ENCODE measurements around the gene ABCF3.

Gene ABCF3

GRCh38 chr3:184167786-184168185 is 18.2 kb upstream of the ABCF3 start:
- no peak for DNase-seq (ENCODE audit: low read depth in 3 of 3)

- no peak for DNase-seq (ENCODE audit: low read depth in 3 of 3)
Measured at GRCh38 chr3:184168363-184169120, 17.5 kb upstream of the ABCF3 start.

DNA sequence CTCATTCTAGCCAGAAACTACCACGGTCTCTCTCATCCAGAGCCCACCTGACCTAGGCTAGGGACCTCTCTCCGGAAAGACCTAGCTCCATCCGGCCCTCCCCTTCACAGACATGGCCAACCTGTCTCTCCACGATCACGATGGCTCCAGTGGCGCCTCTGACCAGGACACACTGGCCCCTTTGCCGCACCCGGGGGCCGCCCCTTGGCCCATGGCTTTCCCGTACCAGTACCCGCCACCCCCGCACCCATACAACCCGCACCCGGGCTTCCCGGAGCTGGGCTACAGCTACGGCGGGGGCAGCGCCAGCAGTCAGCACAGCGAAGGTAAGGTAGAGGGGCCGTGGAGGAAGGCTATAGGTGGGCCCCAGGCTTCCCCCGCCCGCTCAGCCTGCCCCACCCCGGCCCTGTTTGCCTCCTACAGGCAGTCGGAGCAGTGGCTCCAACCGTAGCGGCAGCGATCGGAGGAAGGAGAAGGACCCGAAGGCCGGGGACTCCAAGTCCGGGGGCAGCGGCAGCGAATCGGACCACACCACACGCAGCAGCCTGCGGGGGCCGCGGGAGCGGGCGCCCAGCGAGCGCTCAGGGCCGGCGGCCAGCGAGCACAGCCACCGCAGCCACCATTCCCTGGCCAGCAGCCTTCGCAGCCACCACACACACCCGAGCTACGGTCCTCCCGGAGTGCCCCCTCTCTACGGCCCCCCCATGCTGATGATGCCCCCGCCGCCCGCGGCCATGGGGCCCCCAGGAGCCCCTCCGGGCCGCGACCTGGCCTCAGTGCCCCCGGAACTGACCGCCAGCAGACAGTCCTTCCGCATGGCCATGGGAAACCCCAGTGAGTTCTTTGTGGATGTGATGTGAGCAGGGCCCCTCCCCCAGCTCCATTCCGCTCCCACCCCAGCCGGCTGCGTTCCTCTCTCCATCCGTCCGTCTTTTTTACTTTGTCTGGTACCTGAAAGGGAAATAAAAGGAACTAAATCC is 15.8 kb upstream of the ABCF3 start:
- no peak for DNase-seq (ENCODE audit: low read depth in 3 of 3)

DNA sequence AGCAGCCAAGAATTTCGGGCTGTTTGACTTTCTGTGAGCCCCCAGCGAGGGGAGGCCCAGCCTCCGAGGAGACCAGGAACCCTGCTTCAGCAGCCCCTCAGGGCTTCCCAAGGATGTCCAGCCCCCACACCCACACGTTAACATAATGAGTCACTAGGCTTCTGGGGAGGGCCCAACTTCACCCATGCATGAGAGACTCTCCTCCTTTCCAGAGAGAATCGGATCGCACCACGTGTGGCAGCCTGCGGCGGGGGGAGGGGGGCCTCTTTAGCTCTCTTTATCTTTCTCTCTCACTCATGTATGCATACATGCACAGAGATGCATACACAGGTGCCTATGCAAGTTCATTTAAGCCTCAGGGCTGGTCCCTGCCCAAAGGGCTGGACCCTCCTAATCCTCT is 14.4 kb upstream of the ABCF3 start:
- no peak for DNase-seq (ENCODE audit: low read depth in 3 of 3)

- no peak for DNase-seq (ENCODE audit: low read depth in 3 of 3)
Measured at GRCh38 chr3:184172681-184173373, 13.2 kb upstream of the ABCF3 start.

- DNase-seq (ENCODE audit: low read depth in 3 of 3) = no peak
Measured at GRCh38 chr3:184173374-184173722, 12.7 kb upstream of the ABCF3 start.

DNA sequence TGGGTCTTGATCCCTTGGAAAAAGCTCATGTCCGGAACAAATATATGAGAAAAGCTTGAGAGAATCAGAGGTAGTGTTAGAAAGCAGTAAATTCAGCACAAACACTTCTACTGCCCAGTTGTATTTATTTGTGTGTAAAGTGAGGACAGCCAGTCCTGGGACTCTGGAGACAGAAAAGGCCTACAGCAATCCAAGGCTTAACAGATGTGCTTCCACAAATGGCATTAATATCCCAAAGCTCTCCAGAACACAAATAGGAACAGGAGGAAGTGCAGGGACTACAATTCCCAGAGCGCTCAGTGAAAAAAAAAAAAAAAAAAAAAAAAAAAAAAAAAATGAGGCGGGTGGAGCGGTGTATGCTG is 11.7 kb upstream of the ABCF3 start:
- no peak for DNase-seq (ENCODE audit: low read depth in 3 of 3)

DNA sequence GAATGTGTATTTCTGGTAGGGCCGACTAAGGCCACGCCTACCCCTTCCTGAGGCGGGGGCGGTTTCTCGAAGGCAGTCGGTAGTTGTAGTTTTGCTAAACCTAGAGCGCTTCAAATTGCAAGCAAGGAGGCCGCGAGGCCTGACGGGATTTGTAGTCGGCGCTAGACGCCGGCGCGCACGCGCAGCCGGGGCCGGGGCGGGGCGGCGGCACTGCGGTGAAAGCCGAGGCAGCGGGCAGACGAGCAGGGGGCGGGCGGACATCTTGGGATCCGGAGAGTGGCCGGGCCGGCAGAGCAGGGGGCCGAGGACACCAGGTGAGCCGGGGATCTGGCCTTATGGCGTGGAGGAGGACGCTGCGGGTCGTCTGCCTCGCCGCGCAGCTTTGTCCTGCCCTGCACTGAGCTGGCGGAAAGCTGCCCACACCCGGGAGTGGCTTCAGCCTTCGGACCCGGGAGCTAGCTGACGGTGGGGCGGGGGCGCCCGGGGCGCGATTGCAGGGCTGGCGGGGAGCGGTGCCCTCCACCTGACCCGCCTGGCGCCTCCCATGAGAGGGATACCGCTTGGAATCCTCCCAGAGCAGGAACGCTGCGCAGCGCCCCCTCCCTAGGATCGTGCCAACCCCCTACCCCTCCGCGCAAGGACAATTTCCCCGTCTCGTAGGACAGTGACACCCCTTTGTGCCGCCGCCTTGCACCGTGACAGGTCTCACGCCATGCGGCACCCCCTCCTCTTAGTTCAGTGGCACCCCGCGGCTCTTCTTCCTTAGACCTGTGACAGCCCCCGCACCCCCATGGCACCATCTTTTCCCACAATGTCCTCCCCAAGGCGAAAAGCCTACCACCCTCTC is 11.1 kb upstream of the ABCF3 start, which contains the start of gene AP2M1:
Gene AP2M1 (plus strand): TSS at position 210 of the 847 bp plus-strand sequence. CDS start 2,139 bp downstream, outside the sequence.
- peak; percentile 90 to 98 (median 92) for DNase-seq (ENCODE audit: low read depth in 3 of 3)

DNA sequence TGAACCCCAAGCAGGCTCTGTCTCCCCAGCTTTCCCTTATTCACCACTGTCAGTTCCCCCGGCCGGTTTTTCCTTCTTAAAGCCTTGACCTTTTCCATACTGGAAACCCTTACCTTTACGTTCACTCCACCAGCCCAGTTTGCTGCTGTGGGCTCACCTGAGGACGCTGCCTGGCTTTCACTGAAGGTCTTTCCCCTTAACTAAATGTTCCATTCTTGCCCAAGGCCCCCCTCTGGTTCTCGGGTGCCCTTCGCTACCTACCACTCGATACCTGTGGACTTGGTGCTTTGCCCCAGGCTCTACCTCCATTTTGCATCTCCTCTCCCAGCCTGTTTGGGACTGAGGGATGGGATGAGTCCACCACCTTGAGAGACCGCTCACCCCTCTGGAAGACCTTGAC is 10.5 kb upstream of the ABCF3 start:
- no peak for DNase-seq (ENCODE audit: low read depth in 3 of 3)

DNA sequence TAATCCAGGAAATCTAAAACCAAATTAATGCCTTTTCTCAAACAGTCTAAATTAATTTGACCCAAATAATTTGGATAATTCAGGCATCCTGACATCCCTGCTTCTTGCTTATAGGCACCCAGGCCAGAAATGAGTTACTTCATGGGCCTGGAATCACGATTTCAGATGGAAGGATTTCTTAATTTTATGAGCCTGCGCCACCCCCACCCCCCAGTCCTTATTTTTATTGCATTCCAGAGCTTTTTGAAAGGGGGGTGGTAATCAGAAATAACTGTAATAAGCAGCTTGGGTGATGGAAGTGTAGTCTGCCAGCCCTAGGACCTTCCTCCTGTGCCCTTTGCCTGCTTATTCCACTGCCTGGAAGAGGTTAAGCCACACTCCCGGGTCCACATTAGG is 10.0 kb upstream of the ABCF3 start:
- DNase-seq (ENCODE audit: low read depth in 3 of 3) = no peak

DNA sequence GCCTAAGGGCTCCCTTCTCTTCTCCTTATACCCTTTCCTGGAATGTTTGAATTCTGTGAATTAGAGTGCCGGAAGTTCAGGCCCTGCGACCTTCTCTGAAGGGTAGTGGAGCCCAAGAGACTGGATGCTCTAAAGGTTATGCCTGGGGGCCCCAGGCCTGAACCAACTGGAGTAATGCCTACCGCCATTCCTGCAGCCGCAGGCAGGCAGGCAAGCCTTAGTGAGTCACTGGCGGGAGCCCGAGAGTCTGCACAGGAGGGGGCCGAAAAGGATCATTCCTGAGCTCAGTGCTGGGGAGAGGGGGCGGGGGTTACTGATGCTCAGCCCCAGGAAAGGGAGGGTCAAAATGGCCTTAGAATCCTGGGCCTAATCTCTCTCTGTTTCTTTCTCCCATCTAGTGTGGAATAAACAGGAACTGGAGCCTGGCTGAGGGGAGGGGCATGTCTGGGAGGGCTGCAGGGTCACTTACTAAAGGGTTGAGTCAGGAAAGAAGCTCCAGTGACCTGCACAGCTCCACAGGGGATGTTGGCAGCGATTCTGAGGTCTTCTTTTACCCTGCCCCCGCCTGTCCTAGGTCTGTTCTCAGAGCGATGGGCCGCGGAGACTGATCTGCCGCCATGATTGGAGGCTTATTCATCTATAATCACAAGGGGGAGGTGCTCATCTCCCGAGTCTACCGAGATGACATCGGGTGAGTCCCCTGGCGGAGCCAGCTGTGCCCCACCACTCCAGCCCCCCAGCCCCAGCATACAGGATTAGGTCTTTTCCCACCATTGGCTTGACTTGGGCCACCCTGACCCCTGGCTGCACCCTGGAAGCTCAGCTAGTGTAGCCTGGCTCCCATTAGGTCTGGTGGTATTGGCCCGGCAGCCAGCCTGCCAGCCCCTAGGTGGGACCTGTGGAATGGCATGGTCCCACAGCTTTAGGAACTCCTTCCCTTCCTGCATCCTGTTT is 9.3 kb upstream of the ABCF3 start:
- DNase-seq (ENCODE audit: low read depth in 3 of 3) = no peak

GRCh38 chr3:184177331-184177731 is 8.7 kb upstream of the ABCF3 start:
- no peak for DNase-seq (ENCODE audit: low read depth in 3 of 3)

GRCh38 chr3:184177767-184178306 is 8.2 kb upstream of the ABCF3 start:
- no peak for DNase-seq (ENCODE audit: low read depth in 3 of 3)

- no peak for DNase-seq (ENCODE audit: low read depth in 3 of 3)
Measured at GRCh38 chr3:184178521-184179138, 7.4 kb upstream of the ABCF3 start.

GRCh38 chr3:184180165-184180564 is 5.8 kb upstream of the ABCF3 start:
- no peak for DNase-seq (ENCODE audit: low read depth in 3 of 3)

- DNase-seq (ENCODE audit: low read depth in 3 of 3) = no peak
Measured at GRCh38 chr3:184181596-184181995, 4.4 kb upstream of the ABCF3 start.

DNA sequence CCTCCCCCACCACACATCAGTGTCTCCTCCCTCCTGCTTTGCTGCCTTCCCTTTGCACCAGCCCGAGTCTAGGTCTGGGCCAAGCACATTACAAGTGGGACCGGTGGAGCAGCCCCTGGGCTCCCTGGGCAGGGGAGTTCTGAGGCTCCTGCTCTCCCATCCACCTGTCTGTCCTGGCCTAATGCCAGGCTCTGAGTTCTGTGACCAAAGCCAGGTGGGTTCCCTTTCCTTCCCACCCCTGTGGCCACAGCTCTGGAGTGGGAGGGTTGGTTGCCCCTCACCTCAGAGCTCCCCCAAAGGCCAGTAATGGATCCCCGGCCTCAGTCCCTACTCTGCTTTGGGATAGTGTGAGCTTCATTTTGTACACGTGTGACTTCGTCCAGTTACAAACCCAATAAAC is 2.3 kb upstream of the ABCF3 start:
- DNase-seq (ENCODE audit: low read depth in 3 of 3) = no peak

GRCh38 chr3:184184546-184185230 is 1.3 kb upstream of the ABCF3 start:
- DNase-seq (ENCODE audit: low read depth in 3 of 3) = no peak
